Fibroblast of skin of right quadriceps (primary cell): Measurements from ENCODE around the gene CLDN22.
A peak's percentile ranks its signal among the peaks of the same experiment; 100 is the strongest.
"Not testable (repeated sequence)": the region's sequence is repeated elsewhere in the genome, so short reads cannot be mapped to it uniquely, and the experiment has no call there.

Experiments
- DNase-seq: peaks from one replicate; pipeline ENCODE4 v3.0.0-alpha.2; 2013

The CLDN22 gene

DNA sequence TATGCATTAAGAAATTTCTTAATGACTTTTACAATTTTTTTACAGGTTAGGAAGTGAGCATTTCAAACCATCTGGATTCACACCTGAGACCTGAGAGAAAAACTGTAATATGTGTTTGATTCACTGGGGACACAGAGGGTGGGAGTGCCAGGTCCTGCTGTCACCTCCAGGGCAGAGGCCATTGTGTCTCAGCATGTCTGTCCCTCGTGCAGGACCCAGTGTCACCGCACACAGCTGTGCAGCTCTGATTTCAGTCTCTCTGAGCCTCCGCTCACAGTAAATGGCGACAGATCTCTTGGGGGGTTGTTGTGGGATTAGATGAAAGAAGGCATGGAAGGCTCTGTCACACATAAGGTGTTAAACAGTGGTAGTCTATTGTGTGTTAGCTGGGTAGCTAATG lies 25.2 kb upstream of the CLDN22 start:
- no peak for DNase-seq

DNA sequence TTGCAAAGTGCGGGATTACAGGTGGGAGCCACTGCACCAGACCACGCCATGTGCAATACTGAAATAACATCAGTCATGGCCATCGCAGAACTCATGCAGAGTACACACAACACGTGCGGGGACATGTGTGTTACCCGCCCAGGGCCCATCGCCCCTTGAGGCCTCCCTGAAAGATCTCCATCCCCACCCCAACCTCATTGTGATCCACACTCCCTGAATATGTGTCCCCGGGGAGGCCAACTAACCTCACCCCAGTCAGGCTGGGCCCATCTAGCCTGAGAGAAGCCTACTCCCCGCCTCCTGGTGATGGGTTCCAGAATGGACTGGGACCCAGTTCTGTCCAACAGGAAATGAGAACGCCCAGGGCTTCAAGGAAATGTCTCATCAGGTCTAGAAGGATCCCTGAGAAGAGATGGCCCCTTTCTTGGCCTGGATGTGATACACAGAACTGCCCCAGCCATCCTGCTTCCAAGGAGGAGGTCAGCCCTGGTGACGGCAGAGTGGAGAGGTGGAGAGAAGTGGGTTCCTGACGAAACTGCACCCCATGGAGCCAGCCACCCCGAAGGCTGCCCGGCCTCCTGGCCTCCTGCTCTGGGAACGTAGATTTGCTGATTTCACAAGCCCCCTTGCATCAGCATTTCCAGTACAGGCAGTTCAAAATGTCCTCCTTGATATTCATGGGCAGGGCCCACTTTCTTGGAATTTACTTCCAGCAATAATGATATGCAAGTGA lies 24.6 kb upstream of the CLDN22 start:
- no peak for DNase-seq

DNA sequence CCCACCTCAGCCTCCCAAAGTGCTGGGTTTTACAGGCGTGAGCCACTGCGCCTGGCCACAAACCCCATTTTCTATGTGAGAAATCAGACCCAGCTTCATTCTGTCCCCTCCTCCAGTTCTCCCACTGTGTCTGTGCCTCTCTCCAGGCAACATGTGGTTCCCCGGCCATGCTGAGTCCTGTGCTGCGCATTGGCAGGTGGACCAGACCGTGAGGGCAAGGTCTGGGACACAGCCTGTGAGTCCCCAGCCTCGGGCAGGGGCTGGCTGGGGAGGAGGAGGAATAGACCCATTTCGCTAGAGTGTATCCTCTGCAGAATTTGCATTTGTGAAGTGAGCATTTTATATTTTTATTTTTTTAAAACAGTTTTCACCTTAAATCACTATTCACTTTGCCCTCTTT lies 23.7 kb upstream of the CLDN22 start:
- DNase-seq, result no peak

- DNase-seq, result no peak
Measured at GRCh38 chr4:183342541-183343533, 22.8 kb upstream of the CLDN22 start.

DNA sequence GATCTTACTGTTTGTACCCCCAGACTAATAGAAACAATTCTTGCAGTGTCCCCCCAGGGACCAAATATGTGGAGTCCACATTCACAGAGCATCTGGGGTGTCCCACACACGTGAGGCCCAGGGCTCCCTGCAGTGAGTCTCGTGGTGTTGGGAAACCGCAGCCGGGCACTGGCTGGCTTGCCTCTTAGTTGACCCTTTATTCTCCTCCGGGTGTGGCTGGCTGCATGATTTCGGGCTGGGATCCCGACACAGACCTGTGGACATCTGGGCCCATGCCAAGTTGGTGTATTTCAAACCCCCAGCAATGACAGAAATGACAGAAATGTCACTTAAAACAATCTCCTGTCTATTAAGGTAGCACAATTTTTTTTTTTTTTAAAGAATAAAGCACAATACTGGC lies 17.8 kb upstream of the CLDN22 start:
- DNase-seq, result no peak

DNA sequence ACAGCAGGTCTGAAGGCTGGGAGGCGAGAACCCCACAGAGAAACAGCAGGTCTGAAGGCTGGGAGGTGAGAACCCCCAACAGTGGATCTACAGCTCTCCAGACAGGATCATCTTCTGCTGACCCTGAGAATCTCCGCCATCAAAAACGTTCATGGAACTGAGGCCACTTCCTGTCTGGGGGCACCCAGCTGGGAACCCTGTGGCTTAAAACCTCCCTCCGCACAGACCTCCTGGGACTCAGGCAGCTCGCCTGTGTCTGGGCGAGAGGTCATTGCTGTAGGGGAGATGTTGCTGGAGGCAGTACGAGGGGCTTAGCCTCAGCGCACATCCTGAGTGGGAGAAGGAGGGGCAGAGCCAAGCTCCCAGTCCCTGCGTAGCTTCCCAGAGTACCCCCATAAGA lies 17.3 kb upstream of the CLDN22 start:
- no peak for DNase-seq

DNA sequence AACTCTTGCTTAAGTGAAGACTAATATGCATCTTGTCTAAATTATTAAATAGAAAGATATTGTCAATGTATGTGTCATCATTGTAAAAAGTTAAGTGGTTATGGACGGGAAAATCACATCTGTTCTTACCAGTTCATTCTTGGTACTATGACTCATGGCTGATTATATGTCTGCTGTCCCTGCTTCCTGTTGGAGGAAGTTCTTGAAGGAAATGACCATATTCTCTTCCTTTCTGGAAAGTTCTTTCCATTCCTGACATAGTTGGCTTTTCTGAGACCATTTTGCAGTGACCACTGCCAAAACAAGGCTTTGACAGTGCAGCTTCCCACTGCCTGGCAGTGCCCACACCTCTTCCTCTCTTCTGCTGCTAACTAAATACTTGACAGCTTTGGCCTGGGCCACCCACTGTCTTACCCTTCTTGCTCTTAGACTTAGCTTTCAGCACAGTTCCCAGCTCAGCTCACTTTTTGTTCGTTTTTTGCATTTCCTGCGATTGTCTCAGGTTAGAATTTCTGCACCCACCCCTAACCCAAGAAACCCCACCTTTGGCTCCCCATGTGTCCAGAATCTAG lies 15.4 kb upstream of the CLDN22 start:
- peak; percentile 91 for DNase-seq

DNA sequence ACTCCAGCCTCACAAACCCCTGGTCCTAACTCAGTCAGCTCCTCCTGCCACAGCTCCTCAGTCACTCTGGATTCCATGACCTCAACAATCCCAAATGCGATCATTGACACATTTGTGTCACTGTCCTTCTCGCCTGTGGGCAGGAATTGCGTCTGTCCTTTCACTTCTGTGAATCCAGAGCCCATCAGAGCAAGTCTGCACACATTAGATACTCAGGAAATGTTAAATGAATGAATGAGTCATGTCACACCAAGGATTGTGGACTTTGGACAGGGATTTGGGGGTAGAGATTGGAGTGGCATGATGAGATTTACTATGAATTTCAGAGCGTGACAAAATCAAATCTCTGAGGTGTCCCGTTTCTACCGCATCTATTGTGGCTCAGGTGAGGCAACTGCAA lies 13.9 kb upstream of the CLDN22 start:
- no peak for DNase-seq

GRCh38 chr4:183333202-183333601 lies 13.1 kb upstream of the CLDN22 start:
- no peak for DNase-seq

DNA sequence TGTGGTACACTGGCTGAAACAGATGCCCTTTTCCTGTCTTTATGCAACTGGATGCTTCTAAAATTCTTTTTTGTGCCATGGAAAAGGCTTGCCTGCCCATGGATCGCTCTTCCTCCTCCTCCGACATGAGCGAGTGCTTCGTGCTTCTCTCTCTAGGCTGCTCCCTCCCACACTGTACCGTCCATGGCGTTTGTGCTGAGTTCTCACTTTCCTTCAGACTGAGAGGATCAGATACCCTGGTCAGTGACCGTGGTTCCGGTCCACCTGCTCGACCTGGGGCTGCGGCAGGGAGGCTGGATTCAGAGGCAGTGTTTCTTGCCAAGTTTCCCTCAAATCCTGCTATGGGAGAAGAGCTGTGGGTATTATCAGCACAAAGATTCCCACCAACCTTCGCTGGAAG lies 12.4 kb upstream of the CLDN22 start:
- no peak for DNase-seq

GRCh38 chr4:183330841-183331240 lies 10.8 kb upstream of the CLDN22 start:
- DNase-seq, result no peak

GRCh38 chr4:183329954-183330742 lies 10.1 kb upstream of the CLDN22 start:
- no peak for DNase-seq

DNA sequence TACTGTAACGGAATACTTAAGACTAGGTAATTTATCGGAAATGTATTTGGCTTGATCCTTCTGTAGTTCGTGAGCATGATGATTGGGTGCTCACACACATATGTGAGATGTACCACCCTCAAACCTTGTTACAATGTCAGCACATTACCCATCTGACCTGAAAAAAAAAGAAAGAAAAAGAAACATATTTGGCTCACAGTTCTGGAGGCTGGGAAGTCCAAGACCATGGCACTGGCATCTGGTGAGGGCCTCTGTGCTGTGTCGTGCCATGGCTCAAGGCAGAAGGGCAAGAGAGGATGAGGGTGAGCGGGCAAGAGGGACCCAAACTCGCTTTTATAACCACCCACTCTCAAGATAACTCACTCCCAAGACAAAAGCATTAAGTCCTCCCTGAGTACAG lies 9.2 kb upstream of the CLDN22 start:
- DNase-seq, result no peak

DNA sequence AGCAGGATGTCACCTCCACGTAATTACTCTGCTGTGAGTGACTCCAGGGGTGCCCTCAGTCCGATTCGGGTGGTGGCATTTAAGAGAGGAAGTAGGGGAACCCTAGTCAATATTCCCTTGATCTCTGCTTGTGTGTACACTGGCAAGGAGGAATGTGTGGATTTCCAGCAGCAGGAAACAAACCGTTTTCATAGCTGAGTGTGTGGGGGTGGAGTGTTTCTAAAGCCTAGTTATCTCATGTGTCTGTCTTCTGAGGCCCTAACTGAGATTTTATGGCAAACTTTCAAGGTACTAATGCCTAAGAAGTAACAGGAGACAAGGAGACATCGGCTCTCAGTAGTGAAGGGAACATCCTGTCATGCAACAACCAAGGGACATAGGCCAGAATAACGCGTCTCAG lies 8.8 kb upstream of the CLDN22 start:
- DNase-seq, result peak; percentile 37

GRCh38 chr4:183327827-183328226 lies 7.8 kb upstream of the CLDN22 start:
- DNase-seq, result no peak

GRCh38 chr4:183326853-183327252 lies 6.8 kb upstream of the CLDN22 start:
- peak; percentile 53 for DNase-seq

DNA sequence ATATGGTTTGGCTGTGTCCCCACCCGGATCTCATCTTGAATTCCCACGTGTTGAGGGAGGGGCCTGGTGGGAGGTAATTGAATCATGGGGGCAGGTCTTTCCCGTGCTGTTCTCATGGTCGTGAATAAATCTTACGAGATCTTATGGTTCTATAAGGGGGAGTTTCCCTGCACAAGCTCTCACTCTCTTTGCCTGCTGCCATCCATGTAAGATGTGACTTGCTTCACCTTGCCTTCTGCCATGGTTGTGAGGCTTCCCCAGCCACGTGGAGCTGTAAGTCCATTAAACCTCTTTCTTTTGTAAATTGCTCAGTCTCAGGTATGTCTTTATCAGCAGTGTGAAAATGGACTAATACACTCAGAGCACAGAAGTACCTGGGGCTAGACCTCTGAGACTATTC lies 6.3 kb upstream of the CLDN22 start:
- DNase-seq, result not testable (repeated sequence)

- DNase-seq, result no peak
Measured at GRCh38 chr4:183324619-183325018, 4.5 kb upstream of the CLDN22 start.

DNA sequence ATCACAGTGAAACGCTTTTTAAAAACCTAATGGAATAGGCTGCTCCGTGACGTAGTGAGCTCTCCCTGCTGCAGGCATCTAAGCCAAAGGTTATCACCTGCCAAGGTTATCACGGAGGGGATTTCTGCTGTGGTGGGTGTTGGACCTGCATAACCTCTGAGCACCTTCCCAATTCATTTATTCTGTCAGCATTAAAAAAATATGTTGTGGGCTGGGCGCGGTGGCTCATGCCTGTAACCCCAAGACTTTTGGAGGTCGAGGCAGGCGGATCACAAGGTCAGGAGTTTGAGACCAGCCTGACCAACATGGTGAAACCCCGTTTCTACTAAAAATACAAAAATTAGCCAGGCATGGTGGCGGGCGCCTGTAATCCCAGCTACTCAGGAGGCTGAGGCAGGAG lies 4.0 kb upstream of the CLDN22 start:
- DNase-seq, result not testable (repeated sequence)

- DNase-seq, result no peak
Measured at GRCh38 chr4:183323295-183323694, 3.2 kb upstream of the CLDN22 start.

DNA sequence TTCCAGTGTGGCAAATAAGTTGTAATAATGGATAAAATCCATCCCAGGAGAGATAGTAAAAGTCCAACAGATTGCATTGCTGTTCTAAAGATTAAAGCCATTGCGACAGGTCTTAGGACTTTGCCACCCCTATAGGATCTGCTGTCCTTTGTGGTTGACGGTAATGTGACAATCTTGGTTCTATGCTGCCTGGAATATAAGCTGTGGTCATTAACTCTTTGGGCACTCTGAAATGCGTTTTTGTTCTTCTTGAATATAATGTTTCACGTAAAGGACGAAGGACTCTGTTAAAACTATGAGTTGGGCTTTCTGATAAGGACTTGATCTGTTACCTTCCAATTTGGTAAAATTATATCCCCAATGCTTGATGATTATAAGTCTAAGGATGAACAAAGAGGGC lies 2.2 kb upstream of the CLDN22 start, which contains the start of gene CLDN24:
TSS of gene CLDN24 (minus strand) at position 101 of the 400 bp plus-strand sequence. CDS start at position 101, 0 bp downstream.
- DNase-seq, result no peak

GRCh38 chr4:183321516-183321915 lies 1.4 kb upstream of the CLDN22 start:
- DNase-seq, result no peak

- DNase-seq, result no peak
Measured at GRCh38 chr4:183321079-183321478, 1.0 kb upstream of the CLDN22 start.
